Colonic mucosa (tissue), 4 donors: ENCODE data around the gene TTC31. TPM values are rescaled to one million over a fixed set of nuclear protein-coding genes. Genes with fewer than 3 reads are reported as not detected.
A peak's percentile ranks its signal among the peaks of the same experiment; 100 is the strongest.
"Not testable (repeated sequence)": the region's sequence is repeated elsewhere in the genome, so short reads cannot be mapped to it uniquely, and the experiment has no call there.

Experiments
- DNase-seq: peaks from one replicate; pipeline ENCODE4 v3.0.0-alpha.2; 2020
- H3K27ac ChIP-seq: fragments of 200-600 bp; one replicate; pipeline ENCODE4 v1.8.0; 2021
- H3K27me3 ChIP-seq: fragments of 200-600 bp; one replicate; pipeline ENCODE4 v1.8.0; 2021
- H3K36me3 ChIP-seq: fragments of 200-600 bp; one replicate; pipeline ENCODE4 v1.8.0; 2021
- H3K4me1 ChIP-seq: fragments of 200-600 bp; one replicate; pipeline ENCODE4 v1.8.0; 2021; ENCODE audit warnings: mild to moderate bottlenecking
- H3K4me3 ChIP-seq: fragments of 200-600 bp; one replicate; pipeline ENCODE4 v1.8.0; 2021
- H3K9ac ChIP-seq, 2 donors: one replicate each; pipeline ENCODE4 v1.7.0; 2013; ENCODE audit warnings: control low read depth in 2 of 2, low read depth in 2 of 2, low read length in 2 of 2
- H3K9me3 ChIP-seq: fragments of 200-600 bp; one replicate; pipeline ENCODE4 v1.8.0; 2021
- CTCF ChIP-seq: fragments of 200-600 bp; IDR thresholded peaks from one replicate; pipeline ENCODE4 v1.8.0; 2022; ENCODE audit warnings: antibody characterized with exemption, mild to moderate bottlenecking
- intact Hi-C: fragments of 100-400 bp; cut with DNase I; formaldehyde crosslinking; loops from one replicate; pipeline ENCODE4 v1.14.1; 2022
- total RNA-seq, 2 donors: library from RNA; stranded (reverse); fragmentation: NEBNext Ultra II Directional in 1 of 2; extraction: Animal tissue kit (Norgen Biotek cat#: 25700) in 1 of 2; gene quantifications; one replicate each; pipeline ENCODE4 v1.2.1, GENCODE V29; 2021
- donor health status: healthy.
- donor health status: DM: no; HTN: no; CAD: no.
- donor health status: DM: no; HTN: no; CAD: no.

The TTC31 gene
- total RNA-seq, 2 donors from 2014 or later: 23.3 to 25.2 TPM

- H3K36me3 ChIP-seq: no peaks in the 10 kb centered on the region
- H3K27me3 ChIP-seq: no peaks in the 10 kb centered on the region
- intact Hi-C loops: no loop called here
- peaks cover 5% of the 10 kb centered on the region for H3K4me1 ChIP-seq
- H3K27ac ChIP-seq: peak overlapping the region; percentile 90
- no peaks in the 10 kb centered on the region for H3K9me3 ChIP-seq
- H3K4me3 ChIP-seq: peak overlapping the region; percentile 46
- DNase-seq: peak; percentile 63
- H3K9ac ChIP-seq: peak overlapping the region; percentile 72 to 91
- TF ChIP-seq CTCF: no peak
Observed at GRCh38 chr2:74439803-74440377, 43.0 kb upstream of the TTC31 start.

GRCh38 chr2:74440378-74441169 lies 42.3 kb upstream of the TTC31 start:
- DNase-seq: peak; percentile 90
- H3K4me1 ChIP-seq: peaks cover 5% of the 10 kb centered on the region
- no peak for TF ChIP-seq CTCF
- no peaks in the 10 kb centered on the region for H3K36me3 ChIP-seq
- peak overlapping the region; percentile 90 for H3K27ac ChIP-seq
- H3K9me3 ChIP-seq: no peaks in the 10 kb centered on the region
- H3K4me3 ChIP-seq: peak overlapping the region; percentile 46
- intact Hi-C loops: no loop called here
- H3K9ac ChIP-seq: peak overlapping the region; percentile 72 to 91
- H3K27me3 ChIP-seq: no peaks in the 10 kb centered on the region

GRCh38 chr2:74441170-74441689 lies 41.7 kb upstream of the TTC31 start:
- H3K27ac ChIP-seq: peak overlapping the region; percentile 90
- H3K4me3 ChIP-seq: peak overlapping the region; percentile 46
- no peaks in the 10 kb centered on the region for H3K36me3 ChIP-seq
- DNase-seq: peak; percentile 60
- no peaks in the 10 kb centered on the region for H3K9me3 ChIP-seq
- intact Hi-C loops: no loop called here
- peaks cover 5% of the 10 kb centered on the region for H3K4me1 ChIP-seq
- H3K9ac ChIP-seq: peak overlapping the region; percentile 72 to 91
- TF ChIP-seq CTCF: no peak
- no peaks in the 10 kb centered on the region for H3K27me3 ChIP-seq

GRCh38 chr2:74441690-74442482 lies 41.0 kb upstream of the TTC31 start, which contains the start of gene RTKN:
Gene RTKN, minus strand, starts transcription at chr2:74441937. Its CDS starts 121 bp downstream, at chr2:74441816.
- Histone ChIP-seq H3K36me3 (no peaks in the 10 kb centered on the region), H3K4me3 (peak within 1 kb of the TSS; percentile 46), H3K27me3 (no peaks in the 10 kb centered on the region), H3K9me3 (no peaks in the 10 kb centered on the region), H3K9ac (peak within 1 kb of the TSS; percentile 72 to 91), H3K4me1 (peaks cover 5% of the 10 kb centered on the region), H3K27ac (peak within 1 kb of the TSS; percentile 90)
- TF ChIP-seq CTCF: no peak
- intact Hi-C loops: no loop called here
- peak; percentile 84 for DNase-seq

- H3K4me1 ChIP-seq, DNase-seq, H3K9me3 ChIP-seq, intact Hi-C loops, H3K27me3 ChIP-seq, H3K36me3 ChIP-seq: not testable (repeated sequence)
- Histone ChIP-seq H3K4me3 (peak overlapping the region; percentile 46), H3K9ac (peak overlapping the region; percentile 72 to 91), H3K27ac (peak overlapping the region; percentile 90)
Observed at GRCh38 chr2:74442483-74443297, 40.2 kb upstream of the TTC31 start.
